Suprapubic skin (tissue), 4 donors: ENCODE data around the gene CEP72. TPM values are rescaled to one million over a fixed set of nuclear protein-coding genes. Genes with fewer than 3 reads are reported as not detected.

Experiments
- DNase-seq, 2 donors: peaks; one replicate each; pipeline ENCODE4 v3.0.0-alpha.2; 2019; ENCODE audit warnings: low spot score in 2 of 2
- H3K27ac ChIP-seq: fragments of 200-600 bp; sonication (generic); one replicate; pipeline ENCODE4 v1.5.1; 2019
- H3K27me3 ChIP-seq: fragments of 200-600 bp; sonication (generic); one replicate; pipeline ENCODE4 v1.5.1; 2019
- H3K36me3 ChIP-seq: fragments of 200-600 bp; sonication (generic); one replicate; pipeline ENCODE4 v1.5.1; 2019
- H3K4me1 ChIP-seq: fragments of 200-600 bp; sonication (generic); one replicate; pipeline ENCODE4 v1.5.1; 2019
- H3K4me3 ChIP-seq: fragments of 200-600 bp; sonication (generic); one replicate; pipeline ENCODE4 v1.5.1; 2019; ENCODE audit warnings: mild to moderate bottlenecking
- H3K9me3 ChIP-seq: fragments of 200-600 bp; sonication (generic); one replicate; pipeline ENCODE4 v1.5.1; 2019
- CTCF ChIP-seq, 2 donors: fragments of 200-600 bp in 1 of 2; fragments of 450-650 bp in 1 of 2; sonication (generic) in 1 of 2; IDR thresholded peaks; one replicate each; pipeline ENCODE4 v1.5.1; 2016 to 2019; ENCODE audit warnings: antibody characterized with exemption in 2 of 2, mild to moderate bottlenecking in 1 of 2, moderate library complexity in 1 of 2
- EP300 ChIP-seq: sonication (generic); formaldehyde crosslinking; IDR thresholded peaks from one replicate; pipeline ENCODE4 v1.6.1; 2017; ENCODE audit warnings: antibody characterized with exemption
- POLR2A ChIP-seq, 2 donors: fragments of 450-650 bp; IDR thresholded peaks; one replicate each; pipeline ENCODE4 v1.6.1; 2017; ENCODE audit warnings: antibody characterized with exemption in 2 of 2, mild to moderate bottlenecking in 2 of 2, moderate library complexity in 2 of 2
- POLR2AphosphoS5 ChIP-seq, 3 donors: sonication (generic); formaldehyde crosslinking; IDR thresholded peaks; one replicate each; pipeline ENCODE4 v1.6.1; 2017; ENCODE audit warnings: antibody characterized with exemption in 3 of 3
- WGBS: methylation state at CpG from one replicate; pipeline ENCODE4 v1.1.5; 2018; 5-methylcytosine and 5-hydroxymethylcytosine counted together
- total RNA-seq, 4 donors: library from RNA; depleted of rRNA; stranded (reverse); fragments of >200 nt; gene quantifications; one replicate each; pipeline ENCODE4 v1.1.0, GENCODE V29; 2016

Gene CEP72
- total RNA-seq, 4 donors from 2014 or later: 8.3 to 13.6 (median 10.9) TPM

GRCh38 chr5:607541-608428 is 4.4 kb upstream of the CEP72 start:
- Histone ChIP-seq H3K4me3 (no peak overlapping the region), H3K36me3 (no peaks in the 10 kb centered on the region), H3K4me1 (peaks cover 10% of the 10 kb centered on the region), H3K9me3 (no peaks in the 10 kb centered on the region), H3K27me3 (peaks cover 16% of the 10 kb centered on the region), H3K27ac (no peak overlapping the region)
- 78% methylated on average over 36 of the region's 37 CpGs for WGBS
- TF ChIP-seq POLR2AphosphoS5 (IDR thresholded peaks at IDR 0.05): no peak
- TF ChIP-seq POLR2A (IDR thresholded peaks at IDR 0.05): no peak
- no peak for TF ChIP-seq CTCF (IDR thresholded peaks at IDR 0.05)
- TF ChIP-seq EP300: no peak
- DNase-seq: peak in 1 of 2 donors; percentile 73

DNA sequence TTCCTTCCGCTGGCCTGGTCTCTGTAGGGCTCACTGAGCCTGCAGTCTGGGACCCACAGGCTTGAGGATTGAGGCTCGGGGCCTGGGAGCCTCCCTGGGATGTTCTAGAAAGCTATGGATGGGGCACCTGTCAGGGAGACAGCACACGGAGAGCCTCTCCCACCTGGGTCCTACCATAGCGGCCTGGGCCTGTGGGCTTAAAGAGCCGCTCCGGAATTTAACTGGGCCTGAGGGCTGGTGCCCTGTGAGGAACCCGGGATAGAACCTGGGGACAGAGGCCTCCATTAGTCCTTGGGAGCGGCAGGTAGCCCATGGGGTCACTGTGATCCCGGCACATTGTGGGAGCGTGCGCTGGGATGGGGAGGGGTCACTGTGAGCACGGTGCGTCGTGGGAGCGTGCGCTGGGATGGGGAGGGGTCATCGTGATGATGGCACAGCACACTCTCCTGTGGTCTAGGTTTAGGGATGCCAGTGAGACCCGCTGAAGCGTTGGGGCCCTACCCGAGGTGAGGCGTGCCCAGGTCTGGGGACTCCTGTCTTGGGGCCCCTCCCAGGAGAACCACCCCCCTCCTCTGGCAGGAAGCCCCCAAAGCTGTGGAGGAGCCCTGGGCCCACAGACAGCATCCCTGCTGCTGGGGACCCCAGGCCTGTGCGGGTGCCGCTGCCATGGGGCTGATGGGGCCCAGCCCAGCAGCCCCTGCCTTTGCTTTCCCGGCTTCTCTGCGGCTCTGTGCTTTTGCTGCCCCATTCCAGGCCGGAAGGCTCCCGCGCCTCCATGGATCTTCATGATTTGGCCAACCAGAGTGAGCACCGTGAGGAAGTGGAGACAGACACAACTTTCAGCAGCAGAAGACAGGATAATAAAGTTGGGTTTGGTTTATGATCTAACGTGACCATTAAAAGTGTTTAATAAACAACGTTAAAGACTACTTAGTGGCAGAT is 3.4 kb upstream of the CEP72 start:
- 82% methylated on average over 21 of the region's 31 CpGs for WGBS

DNA sequence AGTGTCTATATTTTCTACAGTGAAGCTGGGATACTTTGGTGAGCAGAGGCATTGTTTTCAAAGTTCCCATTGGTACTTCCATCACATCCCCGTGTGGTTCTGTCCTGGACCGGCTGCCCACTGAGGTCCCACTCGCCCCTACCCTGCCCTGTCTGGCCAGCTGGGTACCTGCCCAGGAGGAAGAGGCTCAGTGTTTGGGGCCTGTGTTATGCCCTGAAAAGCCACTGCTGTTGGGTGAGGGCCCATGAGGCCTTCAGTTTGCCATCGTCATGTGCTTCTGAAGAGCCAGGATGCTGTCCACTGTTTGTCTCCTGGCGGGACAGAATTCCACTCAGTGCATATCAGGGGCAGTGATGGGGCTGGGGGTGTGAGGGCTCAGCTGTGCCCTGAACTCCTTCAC is 2.6 kb upstream of the CEP72 start:
- DNase-seq: peak in 1 of 2 donors; percentile 32
- no peak for TF ChIP-seq POLR2AphosphoS5 (IDR thresholded peaks at IDR 0.05)
- TF ChIP-seq POLR2A (IDR thresholded peaks at IDR 0.05): no peak
- no peak for TF ChIP-seq EP300
- no peak for TF ChIP-seq CTCF (IDR thresholded peaks at IDR 0.05)
- 80% methylated on average over 1 of the region's 5 CpGs for WGBS

More for the DNA sequence above, 3.4 kb upstream of the CEP72 start:
- Histone ChIP-seq H3K9me3 (no peaks in the 10 kb centered on the region), H3K36me3 (no peaks in the 10 kb centered on the region), H3K27ac (no peak overlapping the region), H3K27me3 (peaks cover 6% of the 10 kb centered on the region), H3K4me3 (no peak overlapping the region), H3K4me1 (peaks cover 14% of the 10 kb centered on the region)
- TF ChIP-seq POLR2A (IDR thresholded peaks at IDR 0.05) (no peak), EP300 (no peak), POLR2AphosphoS5 (IDR thresholded peaks at IDR 0.05) (no peak), CTCF (IDR thresholded peaks at IDR 0.05) (no peak)
- DNase-seq: peak in 1 of 2 donors; percentile 65

GRCh38 chr5:610011-610743 is 2.0 kb upstream of the CEP72 start:
- Histone ChIP-seq H3K4me3 (no peak overlapping the region), H3K27me3 (no peaks in the 10 kb centered on the region), H3K9me3 (no peaks in the 10 kb centered on the region), H3K4me1 (peaks cover 14% of the 10 kb centered on the region), H3K36me3 (no peaks in the 10 kb centered on the region), H3K27ac (no peak overlapping the region)
- DNase-seq: peak in 1 of 2 donors; percentile 75
- WGBS: 93% methylated on average over 7 of the region's 9 CpGs
- TF ChIP-seq POLR2A (IDR thresholded peaks at IDR 0.05) (no peak), POLR2AphosphoS5 (IDR thresholded peaks at IDR 0.05) (no peak), CTCF (IDR thresholded peaks at IDR 0.05) (no peak), EP300 (no peak)

More for the DNA sequence above, 2.6 kb upstream of the CEP72 start:
- Histone ChIP-seq H3K9me3 (no peaks in the 10 kb centered on the region), H3K27me3 (peaks cover under 1% of the 10 kb centered on the region), H3K4me1 (peaks cover 14% of the 10 kb centered on the region), H3K4me3 (no peak overlapping the region), H3K27ac (no peak overlapping the region), H3K36me3 (no peaks in the 10 kb centered on the region)
